ENCODE results near the gene ARSG. TPM values are rescaled to one million over a fixed set of nuclear protein-coding genes. Genes with fewer than 3 reads are reported as not detected.

ARSG gene
- total and polyA plus RNA-seq, 9 of the 15 experiments (the other 6 are each of a cell fraction or from before 2014, with no cell fraction given), result 1.0 to 5.6 (median 1.8) TPM

DNA sequence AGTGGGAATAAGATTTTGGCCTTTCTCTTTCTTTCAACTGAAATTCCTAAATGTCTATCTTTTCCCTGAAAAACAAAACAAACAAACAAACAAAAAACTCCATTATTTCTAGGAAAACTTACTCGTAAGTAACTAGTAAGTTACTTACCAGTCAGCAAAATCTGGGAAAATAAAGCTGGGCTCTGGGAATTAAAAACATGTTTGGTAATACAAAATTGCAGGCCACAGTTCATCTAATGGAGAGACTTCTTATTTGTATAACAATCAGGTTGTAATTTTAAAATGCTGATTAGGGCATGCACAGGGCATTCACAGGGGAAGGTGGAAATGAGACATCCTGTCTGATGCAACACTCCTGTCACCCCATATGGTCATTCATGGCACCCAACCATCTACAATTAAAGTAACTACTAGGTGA, 169.8 kb downstream of the ARSG start (continued):
- TF ChIP-seq, protein P1, sequence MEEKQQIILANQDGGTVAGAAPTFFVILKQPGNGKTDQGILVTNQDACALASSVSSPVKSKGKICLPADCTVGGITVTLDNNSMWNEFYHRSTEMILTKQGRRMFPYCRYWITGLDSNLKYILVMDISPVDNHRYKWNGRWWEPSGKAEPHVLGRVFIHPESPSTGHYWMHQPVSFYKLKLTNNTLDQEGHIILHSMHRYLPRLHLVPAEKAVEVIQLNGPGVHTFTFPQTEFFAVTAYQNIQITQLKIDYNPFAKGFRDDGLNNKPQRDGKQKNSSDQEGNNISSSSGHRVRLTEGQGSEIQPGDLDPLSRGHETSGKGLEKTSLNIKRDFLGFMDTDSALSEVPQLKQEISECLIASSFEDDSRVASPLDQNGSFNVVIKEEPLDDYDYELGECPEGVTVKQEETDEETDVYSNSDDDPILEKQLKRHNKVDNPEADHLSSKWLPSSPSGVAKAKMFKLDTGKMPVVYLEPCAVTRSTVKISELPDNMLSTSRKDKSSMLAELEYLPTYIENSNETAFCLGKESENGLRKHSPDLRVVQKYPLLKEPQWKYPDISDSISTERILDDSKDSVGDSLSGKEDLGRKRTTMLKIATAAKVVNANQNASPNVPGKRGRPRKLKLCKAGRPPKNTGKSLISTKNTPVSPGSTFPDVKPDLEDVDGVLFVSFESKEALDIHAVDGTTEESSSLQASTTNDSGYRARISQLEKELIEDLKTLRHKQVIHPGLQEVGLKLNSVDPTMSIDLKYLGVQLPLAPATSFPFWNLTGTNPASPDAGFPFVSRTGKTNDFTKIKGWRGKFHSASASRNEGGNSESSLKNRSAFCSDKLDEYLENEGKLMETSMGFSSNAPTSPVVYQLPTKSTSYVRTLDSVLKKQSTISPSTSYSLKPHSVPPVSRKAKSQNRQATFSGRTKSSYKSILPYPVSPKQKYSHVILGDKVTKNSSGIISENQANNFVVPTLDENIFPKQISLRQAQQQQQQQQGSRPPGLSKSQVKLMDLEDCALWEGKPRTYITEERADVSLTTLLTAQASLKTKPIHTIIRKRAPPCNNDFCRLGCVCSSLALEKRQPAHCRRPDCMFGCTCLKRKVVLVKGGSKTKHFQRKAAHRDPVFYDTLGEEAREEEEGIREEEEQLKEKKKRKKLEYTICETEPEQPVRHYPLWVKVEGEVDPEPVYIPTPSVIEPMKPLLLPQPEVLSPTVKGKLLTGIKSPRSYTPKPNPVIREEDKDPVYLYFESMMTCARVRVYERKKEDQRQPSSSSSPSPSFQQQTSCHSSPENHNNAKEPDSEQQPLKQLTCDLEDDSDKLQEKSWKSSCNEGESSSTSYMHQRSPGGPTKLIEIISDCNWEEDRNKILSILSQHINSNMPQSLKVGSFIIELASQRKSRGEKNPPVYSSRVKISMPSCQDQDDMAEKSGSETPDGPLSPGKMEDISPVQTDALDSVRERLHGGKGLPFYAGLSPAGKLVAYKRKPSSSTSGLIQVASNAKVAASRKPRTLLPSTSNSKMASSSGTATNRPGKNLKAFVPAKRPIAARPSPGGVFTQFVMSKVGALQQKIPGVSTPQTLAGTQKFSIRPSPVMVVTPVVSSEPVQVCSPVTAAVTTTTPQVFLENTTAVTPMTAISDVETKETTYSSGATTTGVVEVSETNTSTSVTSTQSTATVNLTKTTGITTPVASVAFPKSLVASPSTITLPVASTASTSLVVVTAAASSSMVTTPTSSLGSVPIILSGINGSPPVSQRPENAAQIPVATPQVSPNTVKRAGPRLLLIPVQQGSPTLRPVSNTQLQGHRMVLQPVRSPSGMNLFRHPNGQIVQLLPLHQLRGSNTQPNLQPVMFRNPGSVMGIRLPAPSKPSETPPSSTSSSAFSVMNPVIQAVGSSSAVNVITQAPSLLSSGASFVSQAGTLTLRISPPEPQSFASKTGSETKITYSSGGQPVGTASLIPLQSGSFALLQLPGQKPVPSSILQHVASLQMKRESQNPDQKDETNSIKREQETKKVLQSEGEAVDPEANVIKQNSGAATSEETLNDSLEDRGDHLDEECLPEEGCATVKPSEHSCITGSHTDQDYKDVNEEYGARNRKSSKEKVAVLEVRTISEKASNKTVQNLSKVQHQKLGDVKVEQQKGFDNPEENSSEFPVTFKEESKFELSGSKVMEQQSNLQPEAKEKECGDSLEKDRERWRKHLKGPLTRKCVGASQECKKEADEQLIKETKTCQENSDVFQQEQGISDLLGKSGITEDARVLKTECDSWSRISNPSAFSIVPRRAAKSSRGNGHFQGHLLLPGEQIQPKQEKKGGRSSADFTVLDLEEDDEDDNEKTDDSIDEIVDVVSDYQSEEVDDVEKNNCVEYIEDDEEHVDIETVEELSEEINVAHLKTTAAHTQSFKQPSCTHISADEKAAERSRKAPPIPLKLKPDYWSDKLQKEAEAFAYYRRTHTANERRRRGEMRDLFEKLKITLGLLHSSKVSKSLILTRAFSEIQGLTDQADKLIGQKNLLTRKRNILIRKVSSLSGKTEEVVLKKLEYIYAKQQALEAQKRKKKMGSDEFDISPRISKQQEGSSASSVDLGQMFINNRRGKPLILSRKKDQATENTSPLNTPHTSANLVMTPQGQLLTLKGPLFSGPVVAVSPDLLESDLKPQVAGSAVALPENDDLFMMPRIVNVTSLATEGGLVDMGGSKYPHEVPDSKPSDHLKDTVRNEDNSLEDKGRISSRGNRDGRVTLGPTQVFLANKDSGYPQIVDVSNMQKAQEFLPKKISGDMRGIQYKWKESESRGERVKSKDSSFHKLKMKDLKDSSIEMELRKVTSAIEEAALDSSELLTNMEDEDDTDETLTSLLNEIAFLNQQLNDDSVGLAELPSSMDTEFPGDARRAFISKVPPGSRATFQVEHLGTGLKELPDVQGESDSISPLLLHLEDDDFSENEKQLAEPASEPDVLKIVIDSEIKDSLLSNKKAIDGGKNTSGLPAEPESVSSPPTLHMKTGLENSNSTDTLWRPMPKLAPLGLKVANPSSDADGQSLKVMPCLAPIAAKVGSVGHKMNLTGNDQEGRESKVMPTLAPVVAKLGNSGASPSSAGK (IDR thresholded peaks at IDR 0.05), result peak; percentile 33
- TF ChIP-seq, protein P2, sequence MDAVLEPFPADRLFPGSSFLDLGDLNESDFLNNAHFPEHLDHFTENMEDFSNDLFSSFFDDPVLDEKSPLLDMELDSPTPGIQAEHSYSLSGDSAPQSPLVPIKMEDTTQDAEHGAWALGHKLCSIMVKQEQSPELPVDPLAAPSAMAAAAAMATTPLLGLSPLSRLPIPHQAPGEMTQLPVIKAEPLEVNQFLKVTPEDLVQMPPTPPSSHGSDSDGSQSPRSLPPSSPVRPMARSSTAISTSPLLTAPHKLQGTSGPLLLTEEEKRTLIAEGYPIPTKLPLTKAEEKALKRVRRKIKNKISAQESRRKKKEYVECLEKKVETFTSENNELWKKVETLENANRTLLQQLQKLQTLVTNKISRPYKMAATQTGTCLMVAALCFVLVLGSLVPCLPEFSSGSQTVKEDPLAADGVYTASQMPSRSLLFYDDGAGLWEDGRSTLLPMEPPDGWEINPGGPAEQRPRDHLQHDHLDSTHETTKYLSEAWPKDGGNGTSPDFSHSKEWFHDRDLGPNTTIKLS (IDR thresholded peaks at IDR 0.05; ENCODE audit: borderline replicate concordance, low read depth), result no peak
- no peak for TF ChIP-seq ZNF780A (CRISPR knock-in tag; IDR thresholded peaks at IDR 0.05)
- TF ChIP-seq ATF7 (IDR thresholded peaks at IDR 0.05), result peak; percentile 46; the same call in 1 of the 2 replicates
- TF ChIP-seq ETV1 (tag; conservative IDR thresholded peaks at IDR 0.05; ENCODE audit: low read depth), result peak; percentile 69; the same call in 1 of the 2 replicates
- TF ChIP-seq ZNF175 (CRISPR knock-in tag; IDR thresholded peaks at IDR 0.05; ENCODE audit: low read depth), result peak; percentile 70
- TF ChIP-seq, protein P3, sequence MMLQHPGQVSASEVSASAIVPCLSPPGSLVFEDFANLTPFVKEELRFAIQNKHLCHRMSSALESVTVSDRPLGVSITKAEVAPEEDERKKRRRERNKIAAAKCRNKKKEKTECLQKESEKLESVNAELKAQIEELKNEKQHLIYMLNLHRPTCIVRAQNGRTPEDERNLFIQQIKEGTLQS (IDR thresholded peaks at IDR 0.05), result peak; percentile 91
- TF ChIP-seq, protein P3 (CRISPR knock-in tag; conservative IDR thresholded peaks at IDR 0.05), result no peak
- TF ChIP-seq EP400 (IDR thresholded peaks at IDR 0.05), result peak; percentile 63
- TF ChIP-seq GTF2E2 (tag; IDR thresholded peaks at IDR 0.05), result peak; percentile 68; the same call in 1 of the 2 replicates
- peak; percentile 19 to 45; a peak in 1 of 4 replicates for TF ChIP-seq TRIM24 (IDR thresholded peaks at IDR 0.05)
- peak; percentile 74; the same call in 1 of the 2 replicates for TF ChIP-seq ZNF311 (CRISPR knock-in tag; IDR thresholded peaks at IDR 0.05)
- no peak for TF ChIP-seq PHTF2 (CRISPR knock-in tag; IDR thresholded peaks at IDR 0.05)
- TF ChIP-seq POLR2H (tag; IDR thresholded peaks at IDR 0.05; ENCODE audit: low read depth), result peak; percentile 76
- TF ChIP-seq ZNF766 (CRISPR knock-in tag; conservative IDR thresholded peaks at IDR 0.05), result peak; percentile 54; the same call in 1 of the 2 replicates
